T-helper 22 cell (primary cell): Measurements from ENCODE around the gene NOLC1.

Experiments
- DNase-seq: peaks from one replicate; pipeline ENCODE4 v3.0.0-alpha.2; 2020; ENCODE audit warnings: low read depth

The NOLC1 gene

DNA sequence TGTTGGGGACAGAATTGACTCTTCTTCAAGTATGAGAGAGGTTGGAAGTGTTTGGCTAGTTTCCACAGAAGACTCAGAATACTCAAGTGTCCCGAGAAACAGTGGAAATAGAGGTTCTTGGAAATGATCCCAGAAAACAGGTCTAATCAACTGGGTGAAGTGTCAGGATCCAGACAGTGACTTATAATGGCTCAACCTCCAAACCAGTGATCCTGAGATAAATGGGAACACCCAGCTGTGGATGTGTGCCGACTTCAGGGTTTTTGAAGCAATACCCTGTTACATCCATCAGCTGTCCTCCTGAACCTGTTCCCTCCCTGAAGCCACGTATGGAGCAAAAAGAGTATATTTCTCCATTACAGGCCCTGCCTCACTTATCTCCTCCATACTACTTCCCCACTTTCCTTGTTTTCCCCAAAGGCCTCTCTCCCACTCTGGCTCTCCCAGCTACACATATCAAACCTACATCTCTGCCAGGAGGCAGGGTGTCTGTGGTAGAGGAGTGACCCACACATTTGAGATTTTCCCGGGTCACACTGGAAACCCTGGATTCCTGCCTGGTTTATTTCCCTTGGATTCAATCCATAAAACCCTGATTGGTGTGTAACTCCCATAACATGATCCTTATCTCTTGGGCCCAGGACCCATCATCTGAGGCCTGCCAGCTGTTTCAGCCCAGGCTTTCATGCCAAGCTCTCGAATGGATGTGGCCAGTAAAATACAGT lies 56.3 kb downstream of the NOLC1 start:
- no peak for DNase-seq

DNA sequence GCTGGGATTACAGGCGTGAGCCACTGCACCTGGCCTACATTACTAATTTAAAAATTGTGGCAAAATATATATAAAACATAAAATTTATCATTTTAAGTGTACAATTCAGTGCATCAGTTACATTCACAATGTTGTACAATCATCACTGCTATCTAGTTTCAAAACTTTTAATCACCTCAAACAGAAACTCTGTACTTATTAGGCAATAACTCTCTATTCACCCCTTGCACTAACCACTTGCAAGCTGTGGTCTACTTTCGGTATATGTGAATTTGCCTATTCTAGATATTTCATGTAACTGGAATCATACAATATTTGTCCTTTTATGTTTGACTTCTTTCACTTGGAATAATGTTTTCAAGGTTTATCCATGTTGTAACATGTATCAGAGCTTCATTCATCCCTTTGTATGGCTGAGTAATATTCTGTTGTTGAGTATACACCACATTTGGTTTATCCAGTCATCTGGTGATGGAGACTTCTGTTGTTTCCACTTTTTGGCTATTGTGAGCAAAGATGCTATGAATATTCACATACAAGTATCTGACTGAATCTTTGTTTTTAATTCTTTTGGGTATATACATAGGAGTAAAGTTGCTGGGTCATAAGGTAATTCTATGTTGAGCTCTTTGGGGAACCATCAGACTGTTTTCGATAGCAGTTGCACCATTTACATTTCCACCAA lies 59.6 kb downstream of the NOLC1 start:
- no peak for DNase-seq
